Measurements from ENCODE around the gene SLIT3.

The SLIT3 gene

GRCh38 chr5:168669668-168670378 lies 631.1 kb downstream of the SLIT3 start:
- DNase-seq (ENCODE audit: low read depth) = no peak

GRCh38 chr5:168669156-168669555 lies 631.8 kb downstream of the SLIT3 start:
- no peak for DNase-seq (ENCODE audit: low read depth)

DNA sequence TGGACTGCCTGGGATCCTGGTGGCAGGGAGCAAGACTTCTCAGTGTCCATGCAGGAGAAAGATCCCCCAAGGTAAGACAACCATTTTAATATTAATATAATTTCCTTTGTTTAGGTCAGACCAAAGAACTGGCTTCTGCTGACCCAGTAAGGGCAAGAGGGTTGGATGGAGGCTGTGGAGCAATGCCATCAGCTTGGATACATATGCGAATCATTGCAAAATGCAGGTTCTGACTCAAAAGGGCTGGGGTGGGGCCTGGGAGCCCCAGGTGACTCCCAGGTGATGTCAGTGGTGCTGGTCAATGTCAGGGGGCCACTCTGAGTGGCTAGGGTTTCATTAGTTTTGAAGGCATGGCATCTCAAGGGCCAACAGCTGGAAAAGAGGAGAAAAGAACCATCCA lies 632.9 kb downstream of the SLIT3 start:
- no peak for DNase-seq (ENCODE audit: low read depth)

- DNase-seq (ENCODE audit: low read depth) = no peak
Observed at GRCh38 chr5:168667301-168667840, 633.6 kb downstream of the SLIT3 start.

DNA sequence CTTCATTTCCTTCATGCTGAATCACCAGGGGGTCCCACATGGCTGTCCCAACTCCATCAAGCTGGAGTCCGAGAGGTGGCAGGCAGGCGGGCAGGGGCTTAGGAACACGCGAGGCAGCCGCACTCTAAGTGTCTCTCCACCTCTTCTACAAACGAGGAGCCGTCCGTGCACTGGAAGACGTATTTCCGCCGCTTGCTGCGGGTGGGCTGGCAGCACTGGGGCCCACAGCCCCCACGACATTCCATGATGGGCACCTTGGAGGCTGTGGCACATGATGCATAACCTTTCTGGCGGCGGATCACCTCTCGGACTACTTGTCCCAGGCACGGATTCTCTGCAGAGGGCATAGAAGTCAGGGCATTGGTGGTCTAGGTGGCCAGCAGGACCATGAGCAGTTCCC lies 634.6 kb downstream of the SLIT3 start:
- no peak for DNase-seq (ENCODE audit: low read depth)

DNA sequence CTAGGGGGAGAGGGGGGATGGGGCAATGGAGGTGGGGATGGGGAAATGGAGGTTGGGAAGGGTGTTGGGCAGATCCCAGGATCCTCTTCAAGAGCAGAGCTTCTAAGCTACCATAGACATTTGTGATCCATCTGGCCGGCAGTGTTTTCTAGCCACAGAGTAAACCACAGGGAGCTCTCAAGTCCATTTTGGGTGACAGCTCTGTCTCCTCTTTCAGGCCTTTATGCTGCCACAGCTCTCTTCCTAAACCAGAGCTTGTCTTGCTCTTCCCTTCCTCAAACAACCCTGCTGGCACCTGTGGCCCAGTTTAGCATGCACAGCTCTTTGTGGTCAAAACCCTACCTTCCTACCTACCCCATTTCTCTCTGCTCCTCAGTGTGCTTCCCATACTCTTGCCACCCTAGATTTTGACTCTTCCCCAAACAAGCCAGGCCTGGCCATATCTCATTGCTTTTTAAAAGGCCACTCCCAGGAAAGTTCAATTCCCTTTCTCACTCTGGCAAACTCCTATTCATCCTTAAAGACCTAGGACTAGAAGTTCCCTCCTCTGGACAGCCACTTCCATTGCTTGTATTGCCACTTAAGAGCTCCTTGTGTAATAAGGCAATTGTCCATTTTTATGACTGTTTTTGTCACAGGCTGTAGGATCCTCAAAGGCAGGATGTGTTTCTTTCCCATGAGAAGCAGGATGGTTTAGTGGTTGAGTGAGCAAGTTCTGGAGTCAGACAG lies 637.5 kb downstream of the SLIT3 start:
- DNase-seq (ENCODE audit: low read depth) = no peak

DNA sequence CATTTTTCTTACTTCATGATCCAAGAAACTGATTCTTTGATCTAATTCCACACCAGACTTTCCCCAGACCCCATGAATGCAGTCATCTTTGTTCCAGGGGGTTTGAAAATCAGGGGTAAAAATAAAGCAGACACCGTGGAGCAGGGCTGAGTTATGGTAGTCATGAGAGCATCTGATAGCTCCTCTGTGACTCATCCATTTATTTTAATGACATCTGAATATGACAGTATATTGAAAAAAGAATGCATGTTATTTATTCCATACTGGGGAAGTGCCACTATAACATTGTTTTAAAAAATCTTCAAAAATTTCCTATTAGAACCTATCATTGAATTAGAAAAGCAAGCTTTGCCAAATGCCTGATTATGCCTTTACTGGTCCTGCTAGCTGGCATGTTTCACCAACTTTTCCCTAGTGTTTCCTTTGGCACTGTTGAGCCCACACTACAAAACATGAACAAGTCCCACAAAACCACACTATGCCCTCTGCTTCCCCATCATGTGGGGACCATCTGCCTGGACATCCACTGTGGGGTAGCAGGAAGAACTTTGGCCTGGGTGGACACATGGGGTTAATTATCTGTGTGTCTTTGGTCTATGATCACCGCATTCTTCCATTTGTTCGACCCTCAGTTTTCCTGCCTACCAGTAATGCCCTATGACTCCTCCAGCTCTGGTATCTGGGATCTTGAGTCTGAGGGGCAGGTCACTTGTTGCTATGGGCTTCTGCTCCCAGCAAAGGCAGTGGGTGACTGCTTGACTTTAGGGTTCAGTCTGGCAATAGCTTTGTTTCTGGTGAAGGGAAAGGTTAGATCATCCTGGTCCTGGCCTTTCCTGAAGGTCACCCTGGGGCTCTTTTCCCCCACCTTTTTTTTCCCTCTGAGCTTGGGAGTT lies 639.1 kb downstream of the SLIT3 start:
- DNase-seq (ENCODE audit: low read depth) = no peak

DNA sequence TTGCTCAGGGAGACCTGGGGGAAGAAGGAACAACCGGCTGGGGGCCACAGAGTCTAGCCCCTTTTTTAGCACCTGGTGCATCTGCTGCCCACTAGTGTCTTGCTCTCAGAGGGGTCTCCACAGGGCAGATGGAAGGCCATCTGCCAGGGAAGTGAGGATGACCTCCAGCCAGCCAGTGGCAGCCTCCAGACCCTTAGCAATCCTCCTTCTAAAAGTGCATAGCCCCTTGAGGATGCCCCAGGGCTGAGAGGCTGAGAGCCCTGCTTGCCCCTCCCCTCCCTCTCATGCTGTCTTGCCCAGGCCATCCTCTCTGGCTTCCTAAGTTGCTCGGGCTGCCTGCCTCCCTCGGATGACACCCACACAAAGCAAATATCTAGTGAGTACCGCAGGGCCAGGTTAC lies 640.2 kb downstream of the SLIT3 start:
- no peak for DNase-seq (ENCODE audit: low read depth)

- DNase-seq (ENCODE audit: low read depth) = no peak
Observed at GRCh38 chr5:168659286-168659847, 641.6 kb downstream of the SLIT3 start.

GRCh38 chr5:168658394-168658793 lies 642.5 kb downstream of the SLIT3 start:
- no peak for DNase-seq (ENCODE audit: low read depth)

GRCh38 chr5:168656633-168657032 lies 644.3 kb downstream of the SLIT3 start:
- DNase-seq (ENCODE audit: low read depth) = peak; percentile 28

DNA sequence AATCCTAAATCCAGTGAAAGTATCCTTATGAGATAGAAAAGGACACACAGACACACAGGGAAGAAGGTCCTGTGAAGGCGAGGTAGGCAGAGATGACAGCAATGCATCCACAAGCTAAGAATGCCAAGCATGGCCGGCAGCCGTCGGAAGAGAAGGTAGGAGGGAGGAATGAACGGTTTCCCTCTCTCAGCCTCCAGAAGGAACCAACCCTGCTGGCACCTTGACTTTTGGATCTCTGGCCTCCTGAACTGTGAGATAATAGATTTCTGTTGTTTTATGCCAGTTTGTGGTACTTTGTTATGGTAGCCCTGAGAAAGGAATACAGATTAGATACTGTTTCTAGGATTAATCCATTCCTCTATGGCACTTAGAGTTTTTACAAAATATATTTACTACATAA lies 645.6 kb downstream of the SLIT3 start:
- no peak for DNase-seq (ENCODE audit: low read depth)

GRCh38 chr5:168654211-168654721 lies 646.7 kb downstream of the SLIT3 start:
- DNase-seq (ENCODE audit: low read depth) = peak; percentile 17

- DNase-seq (ENCODE audit: low read depth) = no peak
Observed at GRCh38 chr5:168653626-168654025, 647.3 kb downstream of the SLIT3 start.

GRCh38 chr5:168651648-168652047 lies 649.3 kb downstream of the SLIT3 start:
- peak; percentile 85 for DNase-seq (ENCODE audit: low read depth)

GRCh38 chr5:168649306-168649705 lies 651.6 kb downstream of the SLIT3 start:
- peak; percentile 14 for DNase-seq (ENCODE audit: low read depth)

GRCh38 chr5:168648576-168648975 lies 652.4 kb downstream of the SLIT3 start:
- no peak for DNase-seq (ENCODE audit: low read depth)

GRCh38 chr5:168648016-168648415 lies 652.9 kb downstream of the SLIT3 start:
- no peak for DNase-seq (ENCODE audit: low read depth)

GRCh38 chr5:168647083-168647482 lies 653.9 kb downstream of the SLIT3 start:
- peak; percentile 37 for DNase-seq (ENCODE audit: low read depth)

GRCh38 chr5:168646335-168646734 lies 654.6 kb downstream of the SLIT3 start:
- no peak for DNase-seq (ENCODE audit: low read depth)

DNA sequence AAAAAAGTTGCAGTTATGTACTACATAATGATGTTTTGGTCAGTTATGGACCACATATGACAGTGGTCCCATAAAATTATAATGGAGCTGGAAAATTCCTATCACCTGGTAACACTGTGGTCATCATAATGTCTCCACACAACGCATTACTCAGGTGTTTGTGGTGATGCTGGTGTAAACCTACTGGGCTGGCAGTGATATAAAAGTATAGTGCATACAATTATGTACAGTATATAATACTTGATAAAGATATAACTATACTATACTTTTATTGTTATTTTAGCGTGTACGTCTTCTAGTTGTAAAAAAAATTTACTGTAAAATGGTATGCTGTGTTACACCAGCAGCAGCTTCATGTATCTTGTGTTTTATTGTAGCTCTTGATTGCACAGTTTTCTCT lies 655.7 kb downstream of the SLIT3 start:
- no peak for DNase-seq (ENCODE audit: low read depth)

DNA sequence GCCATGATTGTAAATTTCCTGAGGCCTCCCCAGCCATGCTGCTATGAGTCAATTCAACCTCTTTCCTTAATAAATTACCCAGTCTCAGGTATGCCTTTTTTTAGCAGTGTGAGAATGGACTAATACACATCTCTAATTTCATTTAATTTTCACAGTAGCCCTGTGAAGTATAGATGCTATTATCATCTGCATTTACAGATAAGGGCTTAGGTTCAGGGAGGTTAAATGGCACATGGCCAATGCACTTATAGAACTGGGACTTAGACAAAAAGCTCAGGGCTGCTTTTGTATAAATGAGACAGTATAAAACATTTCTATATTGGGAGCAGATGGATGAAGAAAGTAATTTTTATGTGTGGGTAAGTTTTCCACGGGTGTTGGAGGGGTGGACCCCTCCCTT lies 658.9 kb downstream of the SLIT3 start:
- no peak for DNase-seq (ENCODE audit: low read depth)

All from iris pigment epithelial cell (primary cell).